Activated B cell treated with CpG ODN at 0.5 μM for 24 hours (primary cell): ENCODE measurements around the gene UPF3B. TPM values are rescaled to one million over a fixed set of nuclear protein-coding genes. Genes with fewer than 3 reads are reported as not detected.
"Not testable (repeated sequence)": the region's sequence is repeated elsewhere in the genome, so short reads cannot be mapped to it uniquely, and the experiment has no call there.

Experiments used
- ATAC-seq: fragments of 200-7000 bp; cut with Tn5 transposase; one replicate; pipeline ENCODE4 v1.10.0; 2021; ENCODE audit warnings: low read depth, mild to moderate bottlenecking, moderate library complexity
- CTCF ChIA-PET: fragments of 350-600 bp; sonication (Branson Sonifier 250); formaldehyde crosslinking; loops from one replicate; lab custom pipeline; 2021; ENCODE audit warnings: antibody characterized with exemption; lab: Charles Lee
- POLR2A ChIA-PET: fragments of 350-600 bp; sonication (Branson Sonifier 250); formaldehyde crosslinking; loops from one replicate; lab custom pipeline; 2021; ENCODE audit warnings: antibody characterized with exemption; lab: Charles Lee
- DNase-seq: peaks from one replicate; pipeline ENCODE4 v3.0.0; 2022
- H3K27ac Mint-ChIP-seq: one replicate; pipeline ENCODE4 v1.8.0; 2020; ENCODE audit warnings: mixed read lengths
- H3K27me3 Mint-ChIP-seq: one replicate; pipeline ENCODE4 v1.8.0; 2021; ENCODE audit warnings: mixed read lengths
- H3K36me3 Mint-ChIP-seq: one replicate; pipeline ENCODE4 v1.8.0; 2021; ENCODE audit warnings: low read depth, mixed read lengths
- H3K4me1 Mint-ChIP-seq: one replicate; pipeline ENCODE4 v1.8.0; 2021; ENCODE audit warnings: mixed read lengths
- H3K4me3 Mint-ChIP-seq: one replicate; pipeline ENCODE4 v1.8.0; 2020; ENCODE audit warnings: mild to moderate bottlenecking, mixed read lengths
- H3K9me3 Mint-ChIP-seq: one replicate; pipeline ENCODE4 v1.8.0; 2020; ENCODE audit warnings: mixed read lengths
- intact Hi-C: fragments of 100-400 bp; cut with micrococcal nuclease; formaldehyde crosslinking; loops from one replicate; pipeline ENCODE4 v1.15.1; 2024
- total RNA-seq: library from RNA; stranded (reverse); gene quantifications from 2 replicates; pipeline ENCODE4 v1.2.3, GENCODE V29; 2022
- TF ChIP-seq, protein P1 (sequence below): fragments of 200-600 bp; IDR thresholded peaks from one replicate; pipeline ENCODE4 v1.8.0; 2022; ENCODE audit warnings: antibody characterized with exemption, mild to moderate bottlenecking

Gene UPF3B, protein sequence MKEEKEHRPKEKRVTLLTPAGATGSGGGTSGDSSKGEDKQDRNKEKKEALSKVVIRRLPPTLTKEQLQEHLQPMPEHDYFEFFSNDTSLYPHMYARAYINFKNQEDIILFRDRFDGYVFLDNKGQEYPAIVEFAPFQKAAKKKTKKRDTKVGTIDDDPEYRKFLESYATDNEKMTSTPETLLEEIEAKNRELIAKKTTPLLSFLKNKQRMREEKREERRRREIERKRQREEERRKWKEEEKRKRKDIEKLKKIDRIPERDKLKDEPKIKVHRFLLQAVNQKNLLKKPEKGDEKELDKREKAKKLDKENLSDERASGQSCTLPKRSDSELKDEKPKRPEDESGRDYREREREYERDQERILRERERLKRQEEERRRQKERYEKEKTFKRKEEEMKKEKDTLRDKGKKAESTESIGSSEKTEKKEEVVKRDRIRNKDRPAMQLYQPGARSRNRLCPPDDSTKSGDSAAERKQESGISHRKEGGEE
- total RNA-seq = 14.0 and 15.9 TPM in 2 replicates

DNA sequence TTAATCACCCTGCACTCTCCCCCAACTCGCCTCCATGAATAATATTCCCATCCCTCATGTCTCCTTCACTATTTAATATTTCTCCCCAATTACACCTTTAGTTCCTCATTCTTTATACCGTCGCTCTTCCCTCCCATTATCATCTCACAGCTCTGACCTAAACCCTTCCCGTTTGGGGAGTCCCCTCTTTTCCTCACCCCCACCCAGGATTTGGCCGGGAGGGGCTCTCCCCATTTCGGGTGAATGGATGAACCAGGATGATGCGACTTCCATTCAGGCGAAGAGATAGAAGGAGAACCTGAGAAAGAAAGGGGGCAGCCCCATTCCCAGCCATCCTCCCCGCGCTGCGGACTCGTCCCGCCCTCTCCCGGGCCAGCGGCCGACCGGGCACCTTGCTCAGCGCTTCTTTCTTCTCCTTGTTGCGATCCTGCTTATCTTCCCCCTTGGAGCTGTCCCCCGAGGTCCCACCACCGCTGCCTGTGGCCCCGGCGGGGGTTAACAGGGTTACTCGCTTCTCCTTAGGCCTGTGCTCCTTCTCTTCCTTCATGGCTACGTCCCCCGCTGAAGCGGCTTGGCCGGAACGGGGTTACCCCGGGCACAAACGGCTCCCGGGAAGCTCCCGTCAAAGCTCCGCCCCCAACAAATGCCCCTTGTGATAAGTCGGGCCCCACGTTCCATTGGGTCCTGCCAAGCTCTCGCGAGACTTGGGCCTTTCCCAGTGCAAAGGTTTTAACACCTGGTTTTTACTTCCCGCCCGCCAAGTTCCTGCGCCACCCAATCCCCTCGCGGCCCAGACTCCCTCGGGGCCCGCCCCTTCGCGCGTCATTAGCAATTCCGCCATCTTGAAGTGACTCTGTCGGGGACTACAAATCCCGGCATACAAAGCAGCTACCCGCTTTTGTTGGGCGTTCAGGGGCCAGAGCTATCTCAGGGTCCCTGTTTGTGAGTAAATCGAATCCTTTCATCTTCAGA is at the start of gene UPF3B:
Gene UPF3B (minus strand): TSS at position 582 of the 972 bp plus-strand sequence. CDS start 35 bp downstream, at position 547.
- no peaks in the 10 kb centered on the region for H3K27me3 Mint-ChIP-seq
- POLR2A ChIA-PET = interaction anchor here (0.5 to 2.2 kb wide), 10 partner anchors 15 to 385 kb away, joined by 3 to 33 read pairs (median 4); partner anchors contain the start of genes NDUFA1, NKRF, RNF113A and RPL39
- ATAC-seq (peak; percentile 96), DNase-seq (peak; percentile 76)
- H3K9me3 Mint-ChIP-seq = no peaks in the 10 kb centered on the region
- H3K36me3 Mint-ChIP-seq = peaks cover 25% of the 10 kb centered on the region
- TF ChIP-seq, protein P1, sequence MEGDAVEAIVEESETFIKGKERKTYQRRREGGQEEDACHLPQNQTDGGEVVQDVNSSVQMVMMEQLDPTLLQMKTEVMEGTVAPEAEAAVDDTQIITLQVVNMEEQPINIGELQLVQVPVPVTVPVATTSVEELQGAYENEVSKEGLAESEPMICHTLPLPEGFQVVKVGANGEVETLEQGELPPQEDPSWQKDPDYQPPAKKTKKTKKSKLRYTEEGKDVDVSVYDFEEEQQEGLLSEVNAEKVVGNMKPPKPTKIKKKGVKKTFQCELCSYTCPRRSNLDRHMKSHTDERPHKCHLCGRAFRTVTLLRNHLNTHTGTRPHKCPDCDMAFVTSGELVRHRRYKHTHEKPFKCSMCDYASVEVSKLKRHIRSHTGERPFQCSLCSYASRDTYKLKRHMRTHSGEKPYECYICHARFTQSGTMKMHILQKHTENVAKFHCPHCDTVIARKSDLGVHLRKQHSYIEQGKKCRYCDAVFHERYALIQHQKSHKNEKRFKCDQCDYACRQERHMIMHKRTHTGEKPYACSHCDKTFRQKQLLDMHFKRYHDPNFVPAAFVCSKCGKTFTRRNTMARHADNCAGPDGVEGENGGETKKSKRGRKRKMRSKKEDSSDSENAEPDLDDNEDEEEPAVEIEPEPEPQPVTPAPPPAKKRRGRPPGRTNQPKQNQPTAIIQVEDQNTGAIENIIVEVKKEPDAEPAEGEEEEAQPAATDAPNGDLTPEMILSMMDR = no peak
- H3K4me3 Mint-ChIP-seq = peak within 1 kb of the TSS; percentile 97
- intact Hi-C loops = loop anchor here (1.0 kb wide), 2 partner anchors 19 to 60 kb away; partner anchors contain the start of genes NDUFA1 and RNF113A
- CTCF ChIA-PET = interaction anchor here (1.0 kb wide), 1 partner anchor 61 kb away, joined by 3 read pairs; the partner anchor contains the start of gene RPL39
- H3K27ac Mint-ChIP-seq = peak within 1 kb of the TSS; percentile 96
- H3K4me1 Mint-ChIP-seq = peaks cover 12% of the 10 kb centered on the region

DNA sequence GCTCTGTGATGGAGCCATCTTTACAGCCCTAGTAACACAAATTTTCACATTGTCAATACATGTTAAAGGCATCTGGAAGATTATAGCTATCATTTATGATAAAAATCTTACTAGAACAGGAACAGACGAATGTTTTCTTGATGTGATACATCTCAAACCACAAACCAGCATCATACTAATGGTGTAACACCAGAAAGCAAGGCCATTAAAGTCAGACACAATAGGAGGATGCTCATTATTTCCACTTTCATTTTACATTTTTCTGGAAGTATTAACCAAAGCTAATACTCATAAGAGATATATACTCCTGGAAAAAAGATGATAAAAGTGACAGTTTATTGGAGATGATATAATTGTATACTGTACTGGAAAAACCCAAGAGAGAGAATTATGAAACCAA is 48.2 kb upstream of the UPF3B start:
- no peaks in the 10 kb centered on the region for H3K36me3 Mint-ChIP-seq
- CTCF ChIA-PET = no interaction called here
- no peak overlapping the region for H3K27ac Mint-ChIP-seq
- DNase-seq (no peak), ATAC-seq (no peak)
- H3K27me3 Mint-ChIP-seq = no peaks in the 10 kb centered on the region
- POLR2A ChIA-PET = no interaction called here
- TF ChIP-seq, protein P1 = no peak
- intact Hi-C loops = no loop called here
- H3K9me3 Mint-ChIP-seq = no peaks in the 10 kb centered on the region
- H3K4me3 Mint-ChIP-seq = no peak overlapping the region
- no peaks in the 10 kb centered on the region for H3K4me1 Mint-ChIP-seq

DNA sequence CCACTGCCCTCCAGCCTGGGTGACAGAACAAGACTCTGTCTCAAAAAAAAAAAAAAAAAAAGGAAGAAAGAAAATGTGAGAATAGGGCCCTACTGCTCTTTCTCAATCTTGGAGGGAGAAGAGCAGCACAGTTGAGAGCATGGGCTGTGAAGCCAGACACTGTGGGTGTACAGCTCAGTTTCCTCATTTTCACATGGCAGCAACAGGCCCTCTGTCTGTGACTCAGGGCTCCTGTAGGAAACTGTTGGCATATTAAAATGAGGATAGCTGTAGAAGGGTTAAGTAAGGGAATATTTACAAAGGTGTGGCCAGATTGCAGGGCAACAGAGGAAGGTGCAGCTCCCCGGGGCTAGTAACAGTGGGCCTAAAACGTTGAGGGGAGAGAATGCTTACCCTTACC is 46.4 kb upstream of the UPF3B start:
- no peaks in the 10 kb centered on the region for H3K27me3 Mint-ChIP-seq
- TF ChIP-seq, protein P1 = no peak
- ChIA-PET CTCF (no interaction called here), POLR2A (no interaction called here)
- DNase-seq (no peak), ATAC-seq (no peak)
- H3K36me3 Mint-ChIP-seq = no peaks in the 10 kb centered on the region
- H3K4me3 Mint-ChIP-seq = no peak overlapping the region
- intact Hi-C loops = no loop called here
- H3K9me3 Mint-ChIP-seq = no peaks in the 10 kb centered on the region
- no peaks in the 10 kb centered on the region for H3K4me1 Mint-ChIP-seq
- no peak overlapping the region for H3K27ac Mint-ChIP-seq

DNA sequence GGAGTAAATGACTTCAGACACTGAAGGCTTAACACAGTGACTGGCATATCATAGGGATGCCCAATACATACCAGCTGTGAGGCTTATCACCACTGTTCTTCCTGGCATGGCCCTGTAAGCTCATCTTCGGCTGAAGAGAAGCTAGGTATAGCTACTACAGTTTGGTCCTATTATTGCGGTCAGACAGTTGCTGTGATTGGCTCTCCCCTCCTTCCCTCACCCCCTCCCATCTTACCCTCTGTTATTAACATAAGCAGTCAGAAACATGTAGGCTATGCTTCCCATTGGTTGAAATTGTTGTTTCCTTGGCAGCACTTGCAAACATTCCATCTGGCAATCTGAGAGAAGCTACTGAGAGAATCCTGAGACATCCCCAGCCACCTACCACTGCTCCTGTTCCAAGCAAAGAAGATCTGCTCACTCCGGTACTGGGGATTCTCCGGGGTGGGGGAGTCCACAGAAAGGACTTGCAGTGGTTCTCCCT is 43.1 kb upstream of the UPF3B start, which contains the start of gene AKAP14:
Gene AKAP14 (plus strand): TSS at position 51 of the 484 bp plus-strand sequence. CDS start 7,331 bp downstream, outside the sequence.
- no peaks in the 10 kb centered on the region for H3K36me3 Mint-ChIP-seq
- CTCF ChIA-PET = no interaction called here
- DNase-seq = no peak
- no peak within 1 kb of the TSS for H3K4me3 Mint-ChIP-seq
- intact Hi-C loops = no loop called here
- no peaks in the 10 kb centered on the region for H3K27me3 Mint-ChIP-seq
- no peaks in the 10 kb centered on the region for H3K4me1 Mint-ChIP-seq
- POLR2A ChIA-PET = no interaction called here
- TF ChIP-seq, protein P1 = no peak
- no peak within 1 kb of the TSS for H3K27ac Mint-ChIP-seq
- H3K9me3 Mint-ChIP-seq = no peaks in the 10 kb centered on the region
- no peak for ATAC-seq

DNA sequence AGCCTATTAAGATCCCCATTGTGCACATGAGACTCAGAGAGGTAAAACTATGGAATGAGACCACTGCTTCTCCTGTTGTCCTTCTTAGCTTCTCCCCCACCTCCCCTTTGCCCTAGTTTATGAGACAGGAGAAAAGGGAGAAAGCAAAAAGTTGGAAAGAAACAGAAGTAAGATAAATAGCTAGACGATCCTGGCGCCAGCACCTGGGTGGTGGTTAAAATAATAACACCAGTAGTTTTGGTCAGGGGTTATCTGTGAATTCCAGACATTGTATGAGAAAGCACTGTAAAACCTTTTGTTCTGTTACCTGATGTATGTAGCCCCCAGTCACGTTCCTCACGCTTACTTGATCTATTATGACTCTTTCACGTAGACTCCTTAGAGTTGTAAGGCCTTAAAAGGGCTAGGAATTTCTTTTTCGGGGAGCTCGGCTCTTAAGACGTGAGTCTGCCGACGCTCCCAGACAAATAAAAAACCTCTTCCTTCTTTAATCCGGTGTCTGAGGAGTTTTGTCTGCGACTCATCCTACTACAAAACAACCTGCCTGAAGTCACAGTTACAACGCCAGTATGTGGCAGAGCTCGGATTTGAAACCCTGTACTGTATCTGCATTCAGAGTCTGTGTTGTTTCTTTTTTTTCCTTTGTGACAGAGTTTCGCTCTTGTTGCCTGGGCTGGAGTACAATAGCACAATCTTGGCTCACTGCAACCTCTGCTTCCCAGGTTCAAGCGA is 39.4 kb upstream of the UPF3B start:
- H3K4me1 Mint-ChIP-seq, CTCF ChIA-PET, ATAC-seq, intact Hi-C loops, H3K36me3 Mint-ChIP-seq, POLR2A ChIA-PET, H3K27me3 Mint-ChIP-seq, H3K27ac Mint-ChIP-seq, DNase-seq, H3K4me3 Mint-ChIP-seq, H3K9me3 Mint-ChIP-seq: not testable (repeated sequence)

DNA sequence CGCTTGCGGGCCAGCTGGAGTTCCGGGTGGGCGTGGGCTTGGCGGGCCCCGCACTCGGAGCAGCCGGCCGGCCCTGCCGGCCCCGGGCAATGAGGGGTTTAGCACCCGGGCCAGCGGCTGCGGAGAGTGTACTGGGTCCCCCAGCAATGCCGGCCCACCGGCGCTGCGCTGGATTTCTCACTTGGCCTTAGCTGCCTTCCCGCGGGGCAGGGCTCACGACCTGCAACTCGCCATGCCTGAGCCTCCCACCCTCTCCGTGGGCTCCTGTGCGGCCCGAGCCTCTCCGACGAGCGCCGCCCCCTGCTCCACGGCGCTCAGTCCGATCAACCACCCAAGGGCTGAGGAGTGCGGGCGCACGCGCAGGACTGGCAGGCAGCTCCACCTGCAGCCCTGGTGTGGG is 37.9 kb upstream of the UPF3B start:
- DNase-seq, H3K27me3 Mint-ChIP-seq, H3K4me1 Mint-ChIP-seq, ATAC-seq, H3K27ac Mint-ChIP-seq, intact Hi-C loops, CTCF ChIA-PET, H3K4me3 Mint-ChIP-seq, H3K9me3 Mint-ChIP-seq, H3K36me3 Mint-ChIP-seq: not testable (repeated sequence)
- POLR2A ChIA-PET = interaction anchor here (0.6 kb wide), 1 partner anchor 285 kb away, joined by 10 read pairs; no protein-coding TSS in a partner anchor
